Raji (cell line): ENCODE data around the gene HRC.

Experiments
- POLR2A ChIP-seq: IDR thresholded peaks from 2 replicates; pipeline ENCODE4 v1.6.1; 2011; ENCODE audit warnings: low read depth, low read length, control low read depth; ENCODE audit not compliant: insufficient read depth

HRC gene

DNA sequence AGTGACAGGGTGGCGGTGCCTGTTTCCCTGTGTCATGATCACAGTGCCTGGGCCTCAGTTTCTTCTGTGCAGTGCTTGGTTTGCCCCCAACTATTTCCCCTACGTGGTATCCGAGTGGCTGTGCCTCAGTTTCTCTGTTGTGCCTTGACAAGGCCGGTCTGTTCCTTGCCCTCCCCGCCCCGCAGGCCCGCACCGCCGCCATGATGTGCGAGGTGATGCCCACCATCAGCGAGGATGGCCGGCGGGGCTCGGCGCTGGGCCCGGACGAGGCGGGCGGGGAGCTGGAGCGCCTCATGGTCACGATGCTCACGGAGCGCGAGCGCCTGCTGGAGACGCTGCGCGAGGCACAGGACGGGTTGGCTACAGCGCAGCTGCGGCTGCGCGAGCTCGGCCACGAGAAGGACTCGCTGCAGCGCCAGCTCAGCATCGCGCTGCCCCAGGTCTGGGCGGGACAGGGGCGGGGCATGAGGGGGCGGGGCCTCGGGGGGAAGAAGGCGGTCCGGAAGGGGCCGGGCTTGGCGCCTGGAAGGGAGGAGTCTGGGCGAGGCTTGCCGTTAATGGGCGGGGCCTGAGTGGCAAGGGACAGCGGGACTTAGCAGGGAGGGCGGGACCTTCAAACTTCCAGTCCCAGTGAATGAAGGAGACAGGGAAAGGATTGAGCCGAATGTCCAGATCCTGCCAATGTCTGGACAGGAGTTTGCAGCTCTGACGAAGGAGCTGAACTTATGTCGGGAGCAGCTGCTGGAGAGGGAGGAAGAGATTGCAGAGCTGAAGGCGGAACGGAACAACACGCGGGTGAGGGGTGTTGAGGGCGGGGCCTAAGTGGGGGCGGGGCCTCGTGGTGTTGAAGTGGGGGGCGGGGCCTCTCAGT lies 27.3 kb downstream of the HRC start:
- peak; percentile 64 for TF ChIP-seq POLR2A

DNA sequence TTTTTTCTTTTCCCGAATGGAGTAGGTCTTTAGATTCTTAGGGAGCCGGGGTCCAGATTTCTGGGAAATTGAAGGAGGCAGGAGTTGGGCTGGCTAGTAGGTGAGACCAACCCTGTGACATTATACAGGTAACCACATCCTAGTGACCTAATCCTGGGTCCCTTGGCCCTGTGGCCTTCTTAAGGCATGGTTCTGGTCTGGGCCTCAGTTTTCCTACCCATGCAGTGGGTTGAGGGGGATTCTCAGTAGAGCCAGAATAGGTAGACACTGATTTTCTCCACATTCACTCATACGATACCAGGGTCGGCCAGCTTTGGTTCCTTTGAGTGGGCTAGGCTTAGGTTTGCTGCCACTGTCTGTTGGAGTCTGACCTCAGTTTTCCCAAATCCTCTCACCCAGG lies 28.6 kb downstream of the HRC start:
- TF ChIP-seq POLR2A = no peak

- no peak for TF ChIP-seq POLR2A
Observed at GRCh38 chr19:49125025-49125731, 30.0 kb downstream of the HRC start.

- no peak for TF ChIP-seq POLR2A
Observed at GRCh38 chr19:49120868-49121267, 34.3 kb downstream of the HRC start.

- no peak for TF ChIP-seq POLR2A
Observed at GRCh38 chr19:49120325-49120683, 34.9 kb downstream of the HRC start.

DNA sequence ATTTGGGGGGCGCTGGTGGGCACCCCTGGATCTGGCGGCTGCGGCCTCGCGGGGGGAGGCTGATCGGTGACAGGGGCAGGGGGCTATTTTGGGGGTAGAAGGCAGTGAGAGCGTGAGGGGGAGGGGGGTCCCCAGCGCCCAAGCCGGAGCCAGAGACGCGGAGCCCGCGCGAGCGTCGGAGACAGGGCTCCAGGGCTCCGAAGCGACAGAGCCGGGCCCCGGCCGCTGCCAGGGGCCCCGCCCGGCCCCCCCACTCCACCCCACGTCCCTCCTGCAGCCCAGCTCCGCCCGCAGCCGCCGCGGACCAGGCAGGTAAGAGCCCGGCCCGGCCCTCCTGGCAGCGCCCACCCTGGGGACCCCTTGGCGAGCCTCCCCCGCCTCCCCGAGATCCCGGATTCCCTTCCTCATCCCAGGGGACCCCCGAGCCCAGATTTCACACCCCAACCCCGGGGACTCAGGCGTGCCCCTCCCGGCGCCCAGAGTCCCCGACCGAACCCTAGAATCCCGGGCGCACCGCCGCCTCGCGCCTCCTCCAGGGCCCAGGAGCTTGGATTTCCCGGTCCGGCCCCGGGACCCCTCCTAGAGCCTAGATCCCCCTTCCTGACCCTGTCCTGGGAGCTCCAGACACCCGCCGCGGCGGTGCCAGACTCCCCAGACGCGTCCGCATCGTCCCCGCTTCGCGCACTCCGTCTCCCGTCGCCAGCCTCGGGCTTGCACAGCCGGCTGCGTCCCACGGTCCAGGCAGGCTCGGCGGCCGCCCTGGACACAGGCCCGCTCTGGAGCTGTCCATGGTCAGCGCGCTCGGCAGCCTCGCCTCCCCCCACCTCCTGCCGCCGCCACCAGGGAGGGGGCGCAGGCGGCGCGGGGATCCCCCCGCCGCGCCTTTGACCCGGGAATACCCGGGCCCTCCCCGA lies 35.5 kb downstream of the HRC start, which contains the start of gene PPFIA3:
PPFIA3 (plus strand) TSS at position 134 of the 914 bp plus-strand sequence. CDS start 8,330 bp downstream, outside the sequence.
- TF ChIP-seq POLR2A = no peak

DNA sequence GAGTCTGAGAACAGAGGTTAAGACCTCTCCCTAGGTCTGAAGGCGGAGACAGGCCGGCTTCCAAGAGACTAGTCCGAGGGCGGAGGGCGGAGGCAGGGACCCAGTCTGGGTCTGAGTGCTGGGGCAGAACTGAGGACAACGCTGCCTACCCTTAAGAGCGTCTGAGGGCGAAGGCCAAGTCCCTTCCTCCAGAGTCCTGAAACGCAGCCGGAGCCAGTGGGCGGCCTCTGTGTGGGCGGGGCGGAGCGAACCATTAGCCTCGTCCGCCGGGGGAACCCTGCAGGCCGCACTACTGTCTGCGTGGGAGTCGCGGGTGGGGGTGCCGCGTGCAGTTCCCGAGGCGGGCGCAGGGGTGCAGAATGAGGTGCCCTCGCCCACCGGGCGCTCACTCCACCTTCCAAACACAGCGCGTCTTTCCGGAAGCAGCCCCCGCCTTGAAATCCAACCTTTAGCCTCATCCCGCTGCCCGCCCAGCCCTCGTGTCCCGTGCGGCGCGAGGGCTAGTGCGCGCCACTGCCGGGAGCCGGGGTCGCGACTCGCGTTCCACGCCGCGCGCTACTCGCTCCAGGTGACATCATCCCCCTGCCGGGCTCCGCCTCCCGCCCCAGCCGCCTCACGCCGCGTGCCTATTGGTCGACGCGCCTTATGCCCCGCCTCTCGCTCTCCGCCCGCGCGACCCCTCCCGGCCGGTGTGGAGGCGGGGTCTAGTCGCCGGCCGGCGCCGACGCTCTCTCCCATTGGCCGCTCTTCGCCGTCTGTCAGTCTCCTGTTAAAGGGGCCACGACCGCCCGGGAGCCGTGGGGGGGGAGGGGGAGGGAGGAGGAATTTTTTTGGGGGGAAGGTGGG lies 36.4 kb downstream of the HRC start, which contains the start of gene C19orf73:
C19orf73 (minus strand) TSS at position 579 of the 846 bp plus-strand sequence; CDS start at position 458, 121 bp downstream.
- TF ChIP-seq POLR2A = peak; percentile 95

GRCh38 chr19:49117677-49118564 lies 37.3 kb downstream of the HRC start:
- no peak for TF ChIP-seq POLR2A

- TF ChIP-seq POLR2A = 0 out of 2 replicates have a peak, but pooled peaks have one; percentile 3
Observed at GRCh38 chr19:49116544-49116943, 38.7 kb downstream of the HRC start.

GRCh38 chr19:49114630-49115363 lies 40.4 kb downstream of the HRC start:
- TF ChIP-seq POLR2A = no peak

DNA sequence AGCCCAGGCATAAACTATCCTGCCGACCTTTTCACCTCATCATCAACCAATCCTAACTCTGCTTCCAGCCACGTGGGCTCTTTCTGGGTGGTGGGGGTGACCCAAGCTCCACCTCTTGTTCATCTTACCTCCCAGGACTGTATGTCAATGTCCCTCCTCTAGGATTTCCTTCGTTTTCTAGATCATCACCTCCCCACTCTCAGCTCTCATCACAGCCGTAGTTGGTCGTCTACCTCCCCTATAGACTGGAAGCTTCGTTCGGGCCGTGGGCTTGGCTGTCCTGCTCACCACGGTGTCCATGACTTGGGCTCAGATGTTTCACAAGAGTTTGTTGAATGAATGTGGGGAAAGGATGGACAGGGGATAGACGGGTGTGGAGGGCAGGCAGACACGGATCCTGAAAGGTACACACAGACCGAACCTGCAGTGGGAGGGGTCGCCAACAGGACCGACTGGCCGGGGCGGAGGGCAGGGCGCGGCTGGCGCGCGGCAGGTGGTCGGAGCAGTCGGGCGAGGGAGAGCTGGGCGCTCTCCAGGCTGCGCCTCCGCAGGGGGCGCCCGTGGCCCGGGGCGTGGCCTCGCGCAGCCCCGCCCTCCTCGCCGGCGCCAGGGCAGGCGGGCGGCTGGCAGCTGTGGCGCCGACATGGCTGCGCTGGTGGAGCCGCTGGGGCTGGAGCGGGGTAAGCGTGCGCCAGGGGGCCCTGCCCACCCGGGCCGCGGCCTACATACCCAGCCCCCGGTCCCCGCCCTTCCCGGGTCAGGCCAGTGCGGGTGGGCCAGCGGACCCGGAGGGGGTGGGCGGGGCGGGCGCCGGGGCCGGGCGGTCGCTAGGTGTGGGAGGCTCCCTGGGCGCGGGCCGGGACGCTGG lies 41.2 kb downstream of the HRC start, which contains the start of gene LIN7B:
LIN7B (plus strand) TSS at position 609 of the 868 bp plus-strand sequence; CDS start at position 644, 35 bp downstream.
- TF ChIP-seq POLR2A = peak; percentile 79
